Adrenal gland (tissue), 12 donors: Measurements from ENCODE around the gene MTOR. TPM values are rescaled to one million over a fixed set of nuclear protein-coding genes. Genes with fewer than 3 reads are reported as not detected.

Experiments used
- DNase-seq, 7 donors: peaks; one replicate each; pipeline ENCODE4 v3.0.0-alpha.2; 2019 to 2020
- H3K27ac ChIP-seq, 5 donors: fragments of 200-600 bp; sonication (generic) in 4 of 5; 1 replicate in 3 of 5; 2 replicates in 2 of 5; pipeline versions ENCODE4 v1.5.1 to v1.8.0; 2016 to 2020; ENCODE audit warnings: mild to moderate bottlenecking in 1 of 5
- H3K27me3 ChIP-seq: fragments of 200-600 bp; 2 replicates; pipeline ENCODE4 v1.8.0; 2021
- H3K36me3 ChIP-seq, 2 donors: fragments of 200-600 bp; replicated peaks in 1 of 2; 1 replicate in 1 of 2; 2 replicates in 1 of 2; pipeline versions ENCODE4 v1.5.1 to v1.8.0; 2018 to 2022
- H3K4me1 ChIP-seq, 2 donors: fragments of 200-600 bp; replicated peaks in 1 of 2; 1 replicate in 1 of 2; 2 replicates in 1 of 2; pipeline versions ENCODE4 v1.5.1 to v1.8.0; 2018 to 2021
- H3K4me3 ChIP-seq, 4 donors: fragments of 200-600 bp; sonication (generic) in 3 of 4; one replicate each; pipeline ENCODE4 v1.5.1; 2016 to 2018
- H3K9me3 ChIP-seq, 3 donors: fragments of 200-600 bp; sonication (generic) in 1 of 3; replicated peaks in 1 of 3; 1 replicate in 2 of 3; 2 replicates in 1 of 3; pipeline versions ENCODE4 v1.5.1 to v1.8.0; 2016 to 2021
- CTCF ChIP-seq, 6 experiments: fragments of 450-650 bp in 4 of 6; fragments of 200-600 bp in 2 of 6; sonication (generic) in 1 of 6; IDR thresholded peaks; 1 replicate in 5 of 6; 2 replicates in 1 of 6; pipeline versions ENCODE4 v1.5.1 to v1.8.0; 2016 to 2021; ENCODE audit warnings: antibody characterized with exemption in 6 of 6, mild to moderate bottlenecking in 2 of 6, moderate library complexity in 1 of 6
- POLR2A ChIP-seq, 2 donors: fragments of 450-650 bp; IDR thresholded peaks; one replicate each; pipeline ENCODE4 v1.6.1; 2017; ENCODE audit warnings: antibody characterized with exemption in 2 of 2, mild to moderate bottlenecking in 2 of 2, moderate library complexity in 1 of 2
- WGBS, 4 donors: extraction: QIAGEN DNeasy Blood & Tissue Kit in 2 of 4; methylation state at CpG; one replicate each; pipeline versions ENCODE4 v1.1.5 to v1.1.7; 2013 to 2017; 5-methylcytosine and 5-hydroxymethylcytosine counted together
- intact Hi-C, 2 donors: fragments of 100-400 bp; cut with DNase I; formaldehyde crosslinking; loops; one replicate each; pipeline versions ENCODE4 v1.14.1 to v1.15.0; 2022 to 2023
- polyA plus RNA-seq, 3 donors: library from polyadenylated mRNA; stranded (reverse); fragments of 200-250 nt in 2 of 3; fragments of 350-450 nt in 1 of 3; fragmentation: Illumina TruSeq in 1 of 3; extraction: RNeasy Lipid Tissue Mini Kit (QIAGEN cat#74804) in 1 of 3; gene quantifications; one replicate each; pipeline ENCODE4 v1.2.3, GENCODE V29; 2013 to 2014
- total RNA-seq, 9 donors: library from RNA; depleted of rRNA in 4 of 9; stranded (reverse); fragments of >200 nt in 4 of 9; fragments of 120-200 nt in 1 of 9; fragmentation: NEBNext Ultra II Directional in 1 of 9; extraction: Animal tissue kit (Norgen Biotek cat#: 25700) in 1 of 9; gene quantifications; one replicate each; pipeline versions ENCODE4 v1.1.0 to v1.2.4, GENCODE V29; 2013 to 2023
- donor health status: healthy with polysubstance abuse.
- donor health status: Bipolar disorder and iron deficiency.
- donor health status: DM: yes; HTN: yes; CAD: no.
- donor health status: DM: no; HTN: no; CAD: no.
- donor health status: DM: no; HTN: no; CAD: no.
- donor health status: DM: yes; HTN: yes; CAD: no.

The MTOR gene
- total and polyA plus RNA-seq, 12 donors, result 21.4 to 45.3 (median 33.4) TPM

DNA sequence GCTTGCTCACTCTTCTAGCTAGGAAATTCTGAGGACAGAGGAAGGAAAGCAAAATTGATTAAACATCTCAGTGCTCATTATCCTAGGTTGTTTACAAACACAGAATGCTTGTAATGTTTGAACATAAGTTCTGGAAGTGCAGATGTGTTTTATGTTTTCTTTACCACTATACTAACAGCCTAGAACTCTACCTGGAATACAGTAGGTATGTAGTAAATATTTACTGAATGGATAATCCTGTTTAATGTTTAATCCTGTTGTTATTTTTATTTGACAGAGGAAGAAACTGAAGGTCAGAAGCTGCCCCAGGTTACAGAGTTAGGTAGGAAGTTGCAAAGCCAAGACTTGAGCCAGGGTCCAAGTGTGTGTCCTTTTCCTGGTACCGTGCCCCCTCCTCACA lies 6.1 kb downstream of the MTOR start:
- DNase-seq, result no peak
- no peak for TF ChIP-seq POLR2A (IDR thresholded peaks at IDR 0.05)
- no peak for TF ChIP-seq CTCF (IDR thresholded peaks at IDR 0.05)
- Histone ChIP-seq H3K4me3 (no peak overlapping the region), H3K27ac (no peak overlapping the region), H3K9me3 (no peaks in the 10 kb centered on the region), H3K36me3 (peaks cover 0 to 77% of the 10 kb centered on the region in 2 donors), H3K4me1 (peaks cover 2 to 8% of the 10 kb centered on the region in 2 donors), H3K27me3 (no peaks in the 10 kb centered on the region)
- WGBS, 4 donors, result 78 to 90% (median 87%) methylated on average over 1 of the region's 1 CpG
- intact Hi-C loops, result no loop called here

DNA sequence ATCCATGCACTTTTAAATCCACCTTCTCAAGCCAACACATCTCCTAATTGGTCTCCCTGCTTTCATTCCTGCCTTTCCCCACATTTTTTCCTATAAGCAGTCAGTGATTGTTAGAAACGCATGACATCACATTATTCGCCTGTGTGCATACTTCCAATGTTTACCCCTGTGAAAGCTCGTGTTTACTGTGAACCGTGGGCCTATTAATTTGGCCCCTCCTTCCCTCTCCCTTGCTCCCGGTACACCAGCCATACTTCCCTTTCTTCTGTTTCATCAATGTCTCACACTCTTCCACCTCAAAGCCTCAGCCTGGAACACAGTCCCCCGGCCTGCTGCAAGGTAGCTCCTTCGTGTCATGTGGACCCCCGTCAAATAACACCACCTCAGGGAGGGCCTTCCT lies 9.1 kb downstream of the MTOR start:
- no peaks in the 10 kb centered on the region for H3K27me3 ChIP-seq
- no peak overlapping the region for H3K27ac ChIP-seq
- intact Hi-C loops, result no loop called here
- no peak overlapping the region for H3K4me3 ChIP-seq
- WGBS, 4 donors, result 87 to 91% (median 89%) methylated on average over 8 of the region's 8 CpGs
- no peaks in the 10 kb centered on the region for H3K4me1 ChIP-seq
- DNase-seq, result no peak
- H3K9me3 ChIP-seq, result no peaks in the 10 kb centered on the region
- no peak for TF ChIP-seq POLR2A (IDR thresholded peaks at IDR 0.05)
- TF ChIP-seq CTCF (IDR thresholded peaks at IDR 0.05), result no peak
- H3K36me3 ChIP-seq, result peaks cover 0 to 71% of the 10 kb centered on the region in 2 donors

GRCh38 chr1:11252538-11252937 lies 9.8 kb downstream of the MTOR start:
- intact Hi-C loops, result no loop called here
- no peak for DNase-seq
- Histone ChIP-seq H3K36me3 (peaks cover 0 to 71% of the 10 kb centered on the region in 2 donors), H3K4me1 (no peaks in the 10 kb centered on the region), H3K4me3 (no peak overlapping the region), H3K27ac (no peak overlapping the region), H3K9me3 (no peaks in the 10 kb centered on the region), H3K27me3 (no peaks in the 10 kb centered on the region)
- TF ChIP-seq POLR2A (IDR thresholded peaks at IDR 0.05) (no peak), CTCF (IDR thresholded peaks at IDR 0.05) (no peak)
- 95 to 97% (median 96%) methylated on average over 8 of the region's 8 CpGs for WGBS, 4 donors

DNA sequence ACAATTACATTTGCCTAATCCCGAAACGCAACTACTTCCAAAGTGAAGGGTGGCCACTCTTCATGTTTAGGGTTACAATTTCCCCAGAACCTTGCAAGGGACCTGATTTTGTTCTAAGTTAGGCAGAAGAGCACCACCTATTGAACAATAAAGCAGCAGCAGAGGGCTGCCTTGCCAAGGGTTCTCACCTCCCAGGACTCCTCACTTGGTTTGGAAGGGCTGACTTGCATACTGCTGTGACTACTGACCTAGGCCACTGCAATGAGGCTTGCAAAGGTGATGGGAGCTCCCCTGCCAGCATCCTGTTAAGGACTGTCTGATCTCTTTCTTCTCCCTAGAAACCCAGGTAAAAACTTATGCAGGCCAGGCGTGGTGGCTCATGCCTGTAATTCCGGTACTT lies 14.2 kb downstream of the MTOR start:
- Histone ChIP-seq H3K27me3 (no peaks in the 10 kb centered on the region), H3K27ac (peak overlapping the region in 1 of 5 donors; percentile 12), H3K4me1 (no peaks in the 10 kb centered on the region), H3K36me3 (peaks cover 0 to 51% of the 10 kb centered on the region in 2 donors), H3K9me3 (no peaks in the 10 kb centered on the region), H3K4me3 (no peak overlapping the region)
- intact Hi-C loops, result loop anchor here in 1 of 2 donors (5.0 kb wide), 1 partner anchor 394 kb away; no protein-coding TSS in a partner anchor
- no peak for DNase-seq
- no peak for TF ChIP-seq POLR2A (IDR thresholded peaks at IDR 0.05)
- TF ChIP-seq CTCF (IDR thresholded peaks at IDR 0.05), result no peak
- 95 to 98% (median 96%) methylated on average over 4 of the region's 4 CpGs for WGBS, 4 donors
